H9 (cell line): ENCODE results near the gene EVI2A. TPM values are rescaled to one million over a fixed set of nuclear protein-coding genes. Genes with fewer than 3 reads are reported as not detected.

ENCODE experiments used
- DNase-seq: peaks from one replicate; pipeline ENCODE4 v3.0.0-alpha.2; 2017
- H2AFZ ChIP-seq: one replicate; pipeline ENCODE4 v1.6.1; 2013; ENCODE audit warnings: mild to moderate bottlenecking, low read length, control low read depth, moderate library complexity
- H2AK5ac ChIP-seq: 2 replicates; pipeline ENCODE4 v1.6.1; 2013; ENCODE audit warnings: low read length, control low read depth, mixed read lengths; ENCODE audit not compliant: insufficient read length
- H2BK120ac ChIP-seq: one replicate; pipeline ENCODE4 v1.6.1; 2013; ENCODE audit warnings: low read depth, mild to moderate bottlenecking, low read length, control low read depth, inconsistent platforms; ENCODE audit not compliant: poor library complexity, severe bottlenecking
- H2BK12ac ChIP-seq: 2 replicates; pipeline ENCODE4 v1.6.1; 2013; ENCODE audit warnings: low read length, control low read depth, mixed read lengths, low read depth; ENCODE audit not compliant: insufficient read length
- H2BK15ac ChIP-seq: 2 replicates; pipeline ENCODE4 v1.6.1; 2013; ENCODE audit warnings: low read depth, low read length, control low read depth
- H2BK20ac ChIP-seq: one replicate; pipeline ENCODE4 v1.6.1; 2013; ENCODE audit warnings: low read depth, mild to moderate bottlenecking, low read length, control low read depth, inconsistent platforms; ENCODE audit not compliant: poor library complexity, severe bottlenecking
- H2BK5ac ChIP-seq: 2 replicates; pipeline ENCODE4 v1.6.1; 2013; ENCODE audit warnings: low read length, control low read depth, mixed read lengths; ENCODE audit not compliant: insufficient read length
- H3K14ac ChIP-seq: 2 replicates; pipeline ENCODE4 v1.6.1; 2013; ENCODE audit warnings: low read length, control low read depth; ENCODE audit not compliant: insufficient read depth
- H3K18ac ChIP-seq: 2 replicates; pipeline ENCODE4 v1.6.1; 2013; ENCODE audit warnings: low read depth, mild to moderate bottlenecking, mixed read lengths, low read length, control low read depth; ENCODE audit not compliant: insufficient read length
- H3K23ac ChIP-seq: 2 replicates; pipeline ENCODE4 v1.6.1; 2013; ENCODE audit warnings: low read length, control low read depth, mixed read lengths, low read depth; ENCODE audit not compliant: insufficient read length
- H3K23me2 ChIP-seq: 2 replicates; pipeline ENCODE4 v1.6.1; 2013; ENCODE audit warnings: low read depth, mild to moderate bottlenecking, mixed read lengths, low read length, control low read depth; ENCODE audit not compliant: insufficient read length, poor library complexity, severe bottlenecking
- H3K27ac ChIP-seq: 2 replicates; pipeline ENCODE4 v1.5.1; 2013; ENCODE audit warnings: low read length, control low read depth, mixed read lengths, low read depth; ENCODE audit not compliant: insufficient read length
- H3K27me3 ChIP-seq: 2 replicates; pipeline ENCODE4 v1.6.1; 2013; ENCODE audit warnings: low read length, control low read depth, inconsistent platforms; ENCODE audit not compliant: insufficient read depth
- H3K4ac ChIP-seq: 2 replicates; pipeline ENCODE4 v1.6.1; 2013; ENCODE audit warnings: low read depth, mild to moderate bottlenecking, control low read depth, inconsistent platforms, low read length, moderate library complexity
- H3K4me1 ChIP-seq: 2 replicates; pipeline ENCODE4 v1.6.1; 2013; ENCODE audit warnings: low read length, control low read depth, inconsistent platforms; ENCODE audit not compliant: insufficient read depth
- H3K4me2 ChIP-seq: 2 replicates; pipeline ENCODE4 v1.6.1; 2013; ENCODE audit warnings: low read length, control low read depth, mixed read lengths; ENCODE audit not compliant: insufficient read length, insufficient read depth
- H3K56ac ChIP-seq: 2 replicates; pipeline ENCODE4 v1.6.1; 2013; ENCODE audit warnings: low read depth, mild to moderate bottlenecking, mixed read lengths, low read length, control low read depth; ENCODE audit not compliant: insufficient read length
- H3K79me1 ChIP-seq: 2 replicates; pipeline ENCODE4 v1.6.1; 2013; ENCODE audit warnings: low read depth, mild to moderate bottlenecking, moderate library complexity, low read length, control low read depth, inconsistent platforms; ENCODE audit not compliant: insufficient read depth, poor library complexity, severe bottlenecking
- H3K79me2 ChIP-seq: 2 replicates; pipeline ENCODE4 v1.6.1; 2013; ENCODE audit warnings: low read length, control low read depth, inconsistent platforms; ENCODE audit not compliant: insufficient read depth
- H3K9ac ChIP-seq: 2 replicates; pipeline ENCODE4 v1.6.1; 2013; ENCODE audit warnings: low read length, control low read depth, mixed read lengths; ENCODE audit not compliant: insufficient read length; ENCODE audit errors: extremely low read depth
- H3K9me3 ChIP-seq: one replicate; pipeline ENCODE4 v1.6.1; 2013; ENCODE audit warnings: low read depth, low read length, inconsistent platforms; ENCODE audit not compliant: control insufficient read depth
- H3T11ph ChIP-seq: one replicate; pipeline ENCODE4 v1.6.1; 2013; ENCODE audit warnings: mild to moderate bottlenecking, low read length, control low read depth, inconsistent platforms
- H4K20me1 ChIP-seq: one replicate; pipeline ENCODE4 v1.6.1; 2013; ENCODE audit not compliant: control insufficient read depth, insufficient read length, insufficient read depth
- H4K5ac ChIP-seq: 2 replicates; pipeline ENCODE4 v1.6.1; 2013; ENCODE audit warnings: low read depth, mild to moderate bottlenecking, mixed read lengths, low read length, control low read depth; ENCODE audit not compliant: insufficient read length
- H4K8ac ChIP-seq: replicated peaks from 2 replicates; pipeline ENCODE4 v1.6.1; 2013; ENCODE audit warnings: low read length, control low read depth, mixed read lengths, low read depth; ENCODE audit not compliant: insufficient read length
- H4K91ac ChIP-seq: 2 replicates; pipeline ENCODE4 v1.6.1; 2013; ENCODE audit warnings: low read depth, mild to moderate bottlenecking, moderate library complexity, mixed read lengths, low read length, control low read depth; ENCODE audit not compliant: insufficient read length
- H3K27ac Mint-ChIP-seq, 3 experiments: 2 replicates in 2 of 3; 3 replicates in 1 of 3; pipeline ENCODE4 v1.8.0; 2020 to 2021; ENCODE audit warnings: mixed read lengths in 3 of 3, mild to moderate bottlenecking in 1 of 3, moderate library complexity in 1 of 3
- H3K27me3 Mint-ChIP-seq: 2 replicates; pipeline ENCODE4 v1.8.0; 2021; ENCODE audit warnings: low read depth, mild to moderate bottlenecking, moderate library complexity, mixed read lengths
- H3K36me3 Mint-ChIP-seq, 3 experiments: 2 replicates in 2 of 3; 3 replicates in 1 of 3; pipeline ENCODE4 v1.8.0; 2020 to 2021; ENCODE audit warnings: low read depth in 3 of 3, mixed read lengths in 3 of 3; ENCODE audit not compliant: insufficient read depth in 1 of 3
- H3K4me1 Mint-ChIP-seq, 2 experiments: 2 replicates each; pipeline ENCODE4 v1.8.0; 2020; ENCODE audit warnings: mixed read lengths in 2 of 2
- H3K4me3 Mint-ChIP-seq, 2 experiments: 2 replicates in 1 of 2; 3 replicates in 1 of 2; pipeline ENCODE4 v1.8.0; 2020 to 2021; ENCODE audit warnings: mild to moderate bottlenecking in 2 of 2, mixed read lengths in 2 of 2, moderate library complexity in 1 of 2
- H3K9me3 Mint-ChIP-seq, 2 experiments: 2 replicates in 1 of 2; 3 replicates in 1 of 2; pipeline ENCODE4 v1.8.0; 2020; ENCODE audit warnings: mild to moderate bottlenecking in 2 of 2, mixed read lengths in 2 of 2, moderate library complexity in 1 of 2
- CTCF ChIP-seq: fragments of 200-600 bp; sonication (generic); conservative IDR thresholded peaks from 3 replicates; pipeline ENCODE4 v1.8.0; 2021; ENCODE audit warnings: antibody characterized with exemption, mild to moderate bottlenecking
- WGBS: extraction: QIAGEN DNeasy Blood & Tissue Kit; methylation state at CpG from one replicate; pipeline ENCODE4 v1.1.7; 2013; ENCODE audit warnings: missing lambda C conversion rate, low lambda C conversion rate, mixed read lengths; ENCODE audit not compliant: insufficient read length; ENCODE audit errors: extremely low coverage; 5-methylcytosine and 5-hydroxymethylcytosine counted together
- total RNA-seq: library from RNA; stranded (reverse); gene quantifications from 2 replicates; pipeline ENCODE4 v1.2.1, GENCODE V29; 2021

Gene EVI2A
- total RNA-seq, 1 experiment from 2014 or later: not detected

- H3K23me2 ChIP-seq: no peaks in the 10 kb centered on the region
- H3K79me2 ChIP-seq: no peaks in the 10 kb centered on the region
- Mint-ChIP-seq H3K27ac (peak within 1 kb of the TSS in 1 of 3 experiments; percentile 17; a peak in 2 of 7 replicates), H3K4me3 (no peak within 1 kb of the TSS), H3K4me1 (peaks cover 16% of the 10 kb centered on the region in 2 experiments), H3K9me3 (no peaks in the 10 kb centered on the region), H3K27me3 (no peaks in the 10 kb centered on the region), H3K36me3 (no peaks in the 10 kb centered on the region)
- H3K23ac ChIP-seq: no peak within 1 kb of the TSS
- no peak within 1 kb of the TSS for H2BK20ac ChIP-seq
- no peak within 1 kb of the TSS for H3T11ph ChIP-seq
- no peak within 1 kb of the TSS for H2BK15ac ChIP-seq
- TF ChIP-seq CTCF: no peak
- DNase-seq: no peak
- no peak within 1 kb of the TSS for H2AFZ ChIP-seq
- H3K14ac ChIP-seq: no peak within 1 kb of the TSS
- no peaks in the 10 kb centered on the region for H3K79me1 ChIP-seq
- no peak within 1 kb of the TSS for H2BK120ac ChIP-seq
- no peak within 1 kb of the TSS for H2BK12ac ChIP-seq
- H3K4ac ChIP-seq: no peak within 1 kb of the TSS
- H4K5ac ChIP-seq: no peak within 1 kb of the TSS
- no peaks in the 10 kb centered on the region for H3K4me1 ChIP-seq
- H2AK5ac ChIP-seq: no peak within 1 kb of the TSS
- no peak within 1 kb of the TSS for H3K18ac ChIP-seq
- H4K8ac ChIP-seq: no peak within 1 kb of the TSS
- H2BK5ac ChIP-seq: no peak within 1 kb of the TSS
- no peak within 1 kb of the TSS for H3K27ac ChIP-seq
- H3K9ac ChIP-seq: no peak within 1 kb of the TSS
- H4K91ac ChIP-seq: no peak within 1 kb of the TSS
- no peaks in the 10 kb centered on the region for H4K20me1 ChIP-seq
- WGBS: no CpG with 5 or more reads among the region's 7 CpGs
- H3K9me3 ChIP-seq: no peaks in the 10 kb centered on the region
- no peaks in the 10 kb centered on the region for H3K27me3 ChIP-seq
- H3K56ac ChIP-seq: no peak within 1 kb of the TSS
- no peak within 1 kb of the TSS for H3K4me2 ChIP-seq
Measured at GRCh38 chr17:31297090-31297489, 24.3 kb downstream of the EVI2A start, which contains the start of gene OMG. Gene OMG (minus strand): TSS chr17:31297239. CDS start chr17:31296331, 908 bp downstream.
